Measurements from ENCODE around the gene C5orf15.

DNA sequence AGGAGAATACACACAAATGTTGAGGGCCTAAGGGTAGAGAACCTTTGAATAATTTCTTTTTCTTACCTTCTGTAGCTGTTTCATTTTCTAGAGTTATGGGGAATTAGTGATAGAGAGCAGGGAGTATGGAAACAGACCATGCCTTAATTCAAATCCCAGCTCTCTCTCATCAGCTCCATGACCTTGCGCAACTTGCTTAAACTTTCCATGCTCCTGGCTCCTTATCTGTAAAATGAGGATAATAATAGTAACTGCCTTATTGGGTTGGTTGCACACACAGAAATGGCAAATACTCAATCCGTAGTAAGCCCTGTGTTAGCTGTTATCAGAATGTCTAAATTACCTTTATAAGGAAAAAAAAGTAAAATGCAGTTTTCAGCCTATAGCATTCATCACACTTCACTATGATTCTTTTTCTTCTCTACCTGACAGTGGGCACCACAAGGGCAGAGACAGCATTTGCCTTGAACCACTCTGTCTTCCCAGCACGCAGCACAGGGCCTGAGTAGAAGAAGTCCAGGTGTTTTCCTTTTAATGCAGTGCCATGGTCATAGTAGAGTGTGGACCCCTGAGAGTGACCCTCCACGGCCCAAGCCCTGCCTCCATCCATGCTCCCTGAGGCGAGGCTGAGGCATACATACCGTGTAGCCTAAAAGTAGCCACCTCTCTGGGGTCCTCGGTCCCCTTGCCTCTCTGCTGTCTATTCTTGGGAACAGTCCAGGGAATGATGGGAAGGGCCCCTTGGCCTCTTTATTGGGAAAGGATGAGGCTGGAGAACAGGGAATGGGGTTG is 17.4 kb downstream of the C5orf15 start:
- TF ChIP-seq EZH2 (IDR thresholded peaks at IDR 0.05; ENCODE audit: borderline replicate concordance, low read length) (no peak), CTCF (IDR thresholded peaks at IDR 0.05; ENCODE audit: low read length) (no peak)

All from OCI-LY1 (cell line).